HG03520 (cell line): ENCODE results near the gene ARID1B.

Experiments
- ATAC-seq: cut with Tn5 transposase; IDR thresholded peaks from one replicate; pipeline ENCODE4 v1.9.1; 2021; ENCODE audit warnings: mild to moderate bottlenecking, moderate library complexity; ENCODE audit not compliant: unreplicated experiment

The ARID1B gene

GRCh38 chr6:156850353-156850752, 73.2 kb downstream of the ARID1B start:
- no peak for ATAC-seq

- no peak for ATAC-seq
Observed at GRCh38 chr6:156851454-156851921, 74.3 kb downstream of the ARID1B start.

GRCh38 chr6:156852147-156852857, 75.1 kb downstream of the ARID1B start:
- peak; percentile 42 for ATAC-seq

GRCh38 chr6:156852858-156853216, 75.7 kb downstream of the ARID1B start:
- ATAC-seq, result no peak

- ATAC-seq, result no peak
Observed at GRCh38 chr6:156853733-156854132, 76.6 kb downstream of the ARID1B start.

- no peak for ATAC-seq
Observed at GRCh38 chr6:156854466-156855161, 77.4 kb downstream of the ARID1B start.

- ATAC-seq, result peak; percentile 58
Observed at GRCh38 chr6:156857573-156857972, 80.4 kb downstream of the ARID1B start.

GRCh38 chr6:156859686-156860085, 82.5 kb downstream of the ARID1B start:
- no peak for ATAC-seq

GRCh38 chr6:156862711-156863110, 85.5 kb downstream of the ARID1B start:
- no peak for ATAC-seq

- ATAC-seq, result no peak
Observed at GRCh38 chr6:156863504-156863903, 86.3 kb downstream of the ARID1B start.

GRCh38 chr6:156864557-156864956, 87.4 kb downstream of the ARID1B start:
- no peak for ATAC-seq

GRCh38 chr6:156865019-156865629, 87.9 kb downstream of the ARID1B start:
- ATAC-seq, result no peak

- ATAC-seq, result no peak
Observed at GRCh38 chr6:156866220-156867015, 89.2 kb downstream of the ARID1B start.

GRCh38 chr6:156867121-156867520, 89.9 kb downstream of the ARID1B start:
- ATAC-seq, result no peak

GRCh38 chr6:156868385-156868784, 91.2 kb downstream of the ARID1B start:
- no peak for ATAC-seq

- no peak for ATAC-seq
Observed at GRCh38 chr6:156869980-156870398, 92.8 kb downstream of the ARID1B start.

- no peak for ATAC-seq
Observed at GRCh38 chr6:156870924-156871539, 93.9 kb downstream of the ARID1B start.

GRCh38 chr6:156872903-156873302, 95.7 kb downstream of the ARID1B start:
- no peak for ATAC-seq

GRCh38 chr6:156873654-156874380, 96.6 kb downstream of the ARID1B start:
- ATAC-seq, result no peak

- ATAC-seq, result no peak
Observed at GRCh38 chr6:156875062-156875461, 97.9 kb downstream of the ARID1B start.
